PC-3 (cell line): ENCODE data around the gene EPB41L4A. TPM values are rescaled to one million over a fixed set of nuclear protein-coding genes. Genes with fewer than 3 reads are reported as not detected.

Source experiments
- ATAC-seq: fragments of 200-7000 bp; cut with Tn5 transposase; 2 replicates; pipeline ENCODE4 v1.9.1; 2020; ENCODE audit warnings: mild to moderate bottlenecking, moderate library complexity
- BruUV-seq: library from RNA; stranded (reverse); fragments of 400-500 nt; replicated peaks from 2 replicates; lab custom pipeline; 2021; lab: Mats Ljungman, UMichigan
- CTCF ChIA-PET: fragments of 300-600 bp; sonication (Branson Sonifier 250); formaldehyde crosslinking; loops from one replicate; lab custom pipeline; 2022; ENCODE audit warnings: antibody characterized with exemption; lab: Charles Lee
- POLR2A ChIA-PET: fragments of 300-600 bp; sonication (Branson Sonifier 250); formaldehyde crosslinking; loops from one replicate; lab custom pipeline; 2022; ENCODE audit warnings: antibody characterized with exemption; ENCODE audit not compliant: unreplicated experiment; lab: Charles Lee
- DNase-seq: peaks from one replicate; pipeline ENCODE4 v3.0.0-alpha.2; 2015
- H2AFZ ChIP-seq: fragments of 300-600 bp; sonication (generic); 2 replicates; pipeline ENCODE4 v1.6.0; 2016; ENCODE audit warnings: antibody characterized with exemption, low read length
- H3F3A ChIP-seq: fragments of 300-600 bp; sonication (generic); one replicate; pipeline ENCODE4 v1.6.0; 2017; ENCODE audit warnings: antibody characterized with exemption, low read length, control low read depth, mild to moderate bottlenecking; ENCODE audit not compliant: unreplicated experiment
- H3K27ac ChIP-seq: fragments of 300-600 bp; sonication (generic); 2 replicates; pipeline ENCODE4 v1.5.1; 2016; ENCODE audit warnings: mild to moderate bottlenecking, low read length
- H3K27me3 ChIP-seq: fragments of 300-600 bp; sonication (generic); 2 replicates; pipeline ENCODE4 v1.6.1; 2016; ENCODE audit warnings: low read length, mixed read lengths
- H3K36me3 ChIP-seq: fragments of 300-600 bp; sonication (generic); 2 replicates; pipeline ENCODE4 v1.6.1; 2016; ENCODE audit warnings: low read depth, mixed run types, low read length, mixed read lengths
- H3K4me1 ChIP-seq: fragments of 300-600 bp; sonication (generic); 2 replicates; pipeline ENCODE4 v1.5.1; 2016; ENCODE audit warnings: low read length; ENCODE audit not compliant: insufficient read depth
- H3K4me2 ChIP-seq: fragments of 300-600 bp; sonication (generic); 2 replicates; pipeline ENCODE4 v1.6.0; 2016; ENCODE audit warnings: low read length
- H3K4me3 ChIP-seq: fragments of 300-600 bp; sonication (generic); 2 replicates; pipeline ENCODE4 v1.5.1; 2016; ENCODE audit warnings: mild to moderate bottlenecking, low read length, mixed read lengths
- H3K79me2 ChIP-seq: fragments of 300-600 bp; sonication (generic); 2 replicates; pipeline ENCODE4 v1.6.1; 2017; ENCODE audit warnings: low read length, mixed read lengths
- H3K9ac ChIP-seq: fragments of 300-600 bp; sonication (generic); 2 replicates; pipeline ENCODE4 v1.6.0; 2016; ENCODE audit warnings: mild to moderate bottlenecking, low read length
- H3K9me2 ChIP-seq: fragments of 300-600 bp; sonication (generic); replicated peaks from 2 replicates; pipeline ENCODE4 v1.6.1; 2016; ENCODE audit warnings: mixed run types, low read length, mixed read lengths
- H3K9me3 ChIP-seq: fragments of 300-600 bp; sonication (generic); 2 replicates; pipeline ENCODE4 v1.6.1; 2016; ENCODE audit warnings: low read length, mixed read lengths
- H4K20me1 ChIP-seq: fragments of 300-600 bp; sonication (generic); 2 replicates; pipeline ENCODE4 v1.6.1; 2016; ENCODE audit warnings: low read length, mixed read lengths
- EZH2 ChIP-seq: fragments of 300-600 bp; sonication (generic); IDR thresholded peaks from one replicate; pipeline ENCODE4 v1.6.1; 2017; ENCODE audit warnings: antibody characterized with exemption, mild to moderate bottlenecking, low read length; ENCODE audit not compliant: unreplicated experiment
- EZH2phosphoT487 ChIP-seq: fragments of 300-600 bp; sonication (generic); IDR thresholded peaks from 2 replicates; pipeline ENCODE4 v1.6.1; 2018; ENCODE audit warnings: mild to moderate bottlenecking, antibody characterized with exemption, low read length, borderline replicate concordance
- intact Hi-C: fragments of 100-400 bp; cut with micrococcal nuclease; formaldehyde crosslinking; loops from 2 replicates; pipeline ENCODE4 v1.9.0; 2023
- total RNA-seq: library from RNA; depleted of rRNA; stranded (reverse); fragments of >200 nt; gene quantifications from 2 replicates; pipeline ENCODE4 v1.2.3, GENCODE V29; 2014
- TF ChIP-seq, protein P1 (sequence below): fragments of 300-600 bp; sonication (generic); conservative IDR thresholded peaks from 2 replicates; pipeline ENCODE4 v1.5.1; 2017; ENCODE audit warnings: antibody characterized with exemption, low read depth, mild to moderate bottlenecking, low read length

Gene EPB41L4A
- total RNA-seq, 1 experiment from 2014 or later = not detected

DNA sequence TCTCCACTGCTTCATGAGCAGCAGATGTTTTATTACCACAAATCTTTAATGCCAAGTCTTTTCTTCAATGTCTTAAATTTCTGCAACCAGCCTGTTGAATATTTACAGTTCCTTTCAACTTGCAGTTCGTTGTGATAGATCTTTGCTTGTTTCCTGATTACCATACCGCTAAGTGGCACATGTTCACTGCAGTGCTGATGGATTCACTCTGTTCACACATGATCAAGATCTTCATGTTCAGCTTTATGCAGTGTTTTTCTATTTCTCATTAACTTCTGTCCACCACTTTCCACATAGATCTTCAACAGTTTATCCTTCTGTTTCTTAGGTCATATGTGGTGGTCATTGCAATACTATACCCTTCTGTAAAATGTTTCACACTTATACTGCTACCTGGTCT is 280.6 kb downstream of the EPB41L4A start:
- Histone ChIP-seq H3K9ac (no peak overlapping the region), H3K27ac (no peak overlapping the region), H3F3A (no peaks in the 10 kb centered on the region), H2AFZ (no peak overlapping the region), H3K9me2 (no peaks in the 10 kb centered on the region), H3K79me2 (no peaks in the 10 kb centered on the region), H3K4me2 (no peak overlapping the region), H3K4me1 (no peaks in the 10 kb centered on the region), H3K36me3 (no peaks in the 10 kb centered on the region), H3K9me3 (no peaks in the 10 kb centered on the region), H4K20me1 (no peaks in the 10 kb centered on the region), H3K27me3 (no peaks in the 10 kb centered on the region), H3K4me3 (no peak overlapping the region)
- POLR2A ChIA-PET = no interaction called here
- no peak for DNase-seq
- TF ChIP-seq EZH2phosphoT487 = no peak
- TF ChIP-seq, protein P1, sequence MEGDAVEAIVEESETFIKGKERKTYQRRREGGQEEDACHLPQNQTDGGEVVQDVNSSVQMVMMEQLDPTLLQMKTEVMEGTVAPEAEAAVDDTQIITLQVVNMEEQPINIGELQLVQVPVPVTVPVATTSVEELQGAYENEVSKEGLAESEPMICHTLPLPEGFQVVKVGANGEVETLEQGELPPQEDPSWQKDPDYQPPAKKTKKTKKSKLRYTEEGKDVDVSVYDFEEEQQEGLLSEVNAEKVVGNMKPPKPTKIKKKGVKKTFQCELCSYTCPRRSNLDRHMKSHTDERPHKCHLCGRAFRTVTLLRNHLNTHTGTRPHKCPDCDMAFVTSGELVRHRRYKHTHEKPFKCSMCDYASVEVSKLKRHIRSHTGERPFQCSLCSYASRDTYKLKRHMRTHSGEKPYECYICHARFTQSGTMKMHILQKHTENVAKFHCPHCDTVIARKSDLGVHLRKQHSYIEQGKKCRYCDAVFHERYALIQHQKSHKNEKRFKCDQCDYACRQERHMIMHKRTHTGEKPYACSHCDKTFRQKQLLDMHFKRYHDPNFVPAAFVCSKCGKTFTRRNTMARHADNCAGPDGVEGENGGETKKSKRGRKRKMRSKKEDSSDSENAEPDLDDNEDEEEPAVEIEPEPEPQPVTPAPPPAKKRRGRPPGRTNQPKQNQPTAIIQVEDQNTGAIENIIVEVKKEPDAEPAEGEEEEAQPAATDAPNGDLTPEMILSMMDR = no peak
- TF ChIP-seq EZH2 = no peak
- ATAC-seq = no peak
- CTCF ChIA-PET = no interaction called here
- intact Hi-C loops = no loop called here
- no TSS peak for BruUV-seq

DNA sequence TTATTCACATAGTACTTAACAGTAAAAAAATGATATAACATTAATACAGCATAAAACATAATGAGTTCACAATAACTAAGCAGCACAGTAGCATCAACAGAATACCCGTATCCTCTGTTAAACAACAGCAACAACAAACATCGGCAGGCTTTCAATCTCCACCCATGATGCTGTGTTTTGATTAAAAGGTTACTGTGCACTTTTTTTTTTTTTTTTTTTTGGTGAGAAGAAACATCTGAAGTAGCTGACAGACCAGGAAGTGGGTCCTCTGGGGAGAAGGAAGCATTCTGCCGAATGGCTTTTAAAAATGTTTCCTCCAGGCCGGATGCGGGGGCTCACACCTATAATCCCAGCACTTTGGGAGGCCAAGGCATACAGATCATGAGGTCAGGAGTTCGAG is 282.3 kb downstream of the EPB41L4A start:
- Histone ChIP-seq H3K4me2 (no peak overlapping the region), H3K9me2 (no peaks in the 10 kb centered on the region), H4K20me1 (no peaks in the 10 kb centered on the region), H3K27ac (no peak overlapping the region), H2AFZ (no peak overlapping the region), H3K36me3 (no peaks in the 10 kb centered on the region), H3K27me3 (no peaks in the 10 kb centered on the region), H3K4me1 (no peaks in the 10 kb centered on the region), H3K9ac (no peak overlapping the region), H3K79me2 (no peaks in the 10 kb centered on the region), H3K4me3 (no peak overlapping the region), H3K9me3 (no peaks in the 10 kb centered on the region), H3F3A (no peaks in the 10 kb centered on the region)
- ATAC-seq (no peak), DNase-seq (no peak)
- TF ChIP-seq EZH2phosphoT487 = no peak
- TF ChIP-seq, protein P1 = no peak
- no peak for TF ChIP-seq EZH2
- BruUV-seq = no TSS peak
- ChIA-PET POLR2A (no interaction called here), CTCF (no interaction called here)
- intact Hi-C loops = no loop called here

DNA sequence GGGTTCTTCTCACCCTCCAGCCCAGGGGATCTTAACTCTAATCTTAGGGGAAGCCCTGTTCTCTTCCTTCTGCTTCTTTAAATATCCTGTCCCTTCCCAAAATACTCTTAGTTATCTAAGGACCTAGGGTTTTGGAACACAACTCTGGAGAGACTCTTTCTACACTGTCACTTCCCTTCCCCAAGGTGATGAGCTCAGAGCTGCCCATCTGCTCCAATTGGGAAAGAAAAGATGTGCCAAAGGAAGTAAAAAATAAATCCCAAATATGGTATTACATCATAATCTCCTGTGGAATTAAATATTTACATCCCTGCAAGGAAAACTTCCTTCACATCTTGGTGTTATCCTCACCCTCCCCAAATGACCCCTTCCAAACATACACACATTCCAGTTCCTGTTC is 291.2 kb downstream of the EPB41L4A start:
- intact Hi-C loops = no loop called here
- H3F3A ChIP-seq = no peaks in the 10 kb centered on the region
- no peaks in the 10 kb centered on the region for H3K36me3 ChIP-seq
- no peaks in the 10 kb centered on the region for H3K79me2 ChIP-seq
- DNase-seq (no peak), ATAC-seq (no peak)
- H4K20me1 ChIP-seq = no peaks in the 10 kb centered on the region
- H3K4me3 ChIP-seq = no peak overlapping the region
- POLR2A ChIA-PET = no interaction called here
- CTCF ChIA-PET = no interaction called here
- TF ChIP-seq EZH2phosphoT487 (no peak), EZH2 (no peak)
- TF ChIP-seq, protein P1 = no peak
- no peaks in the 10 kb centered on the region for H3K9me2 ChIP-seq
- H2AFZ ChIP-seq = no peak overlapping the region
- no TSS peak for BruUV-seq
- H3K27ac ChIP-seq = no peak overlapping the region
- no peak overlapping the region for H3K9ac ChIP-seq
- H3K9me3 ChIP-seq = no peaks in the 10 kb centered on the region
- no peaks in the 10 kb centered on the region for H3K27me3 ChIP-seq
- no peak overlapping the region for H3K4me2 ChIP-seq
- H3K4me1 ChIP-seq = no peaks in the 10 kb centered on the region
